ENCODE data around the gene CCNQ. TPM values are rescaled to one million over a fixed set of nuclear protein-coding genes. Genes with fewer than 3 reads are reported as not detected.

Gene CCNQ
- total and polyA plus RNA-seq, 2 donors (not counting 3 experiments of a cell fraction or from before 2014, with no cell fraction given): 21.3 to 37.0 TPM

DNA sequence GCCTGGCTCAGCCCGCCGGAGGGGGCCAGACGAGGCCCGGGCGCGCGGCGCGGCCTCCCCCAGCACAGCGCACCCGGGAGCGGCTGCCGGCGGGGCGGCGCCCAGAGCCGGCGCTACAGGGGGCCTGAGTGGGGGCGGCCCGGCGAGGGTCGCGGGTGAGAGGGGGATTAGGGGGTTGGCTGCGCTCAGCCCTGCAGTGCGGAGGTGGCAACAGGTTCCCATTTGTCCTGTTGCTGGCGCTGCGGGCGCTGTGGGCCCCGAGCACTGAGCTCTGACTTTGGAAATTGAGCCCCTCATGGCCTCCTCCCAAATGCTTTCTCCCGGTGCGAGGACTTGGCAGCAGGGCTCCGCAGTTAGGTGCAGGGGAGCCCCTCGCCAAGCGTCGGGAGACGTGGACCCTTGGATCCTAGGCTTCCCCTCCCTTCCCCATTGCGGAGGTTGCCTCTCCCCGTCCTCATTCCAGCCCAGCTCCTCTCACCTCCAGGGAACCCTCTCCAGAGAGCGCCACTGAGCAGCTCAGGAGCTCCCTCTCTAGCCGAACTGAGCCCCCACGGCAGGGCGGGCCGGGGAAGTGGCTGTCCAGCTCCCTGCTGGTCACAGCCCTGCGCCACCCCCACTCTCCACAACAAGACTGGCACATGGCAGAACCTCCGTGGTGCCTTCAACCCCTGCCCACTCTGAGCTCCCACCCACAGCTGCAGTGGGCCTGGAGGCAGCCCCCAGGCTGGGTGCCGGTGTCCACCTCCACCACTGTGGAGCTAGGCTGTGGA lies 45.6 kb upstream of the CCNQ start:
- no peak overlapping the region for H2AFZ ChIP-seq (ENCODE audit: low read depth, low read length)
- intact Hi-C loops (cut with micrococcal nuclease): no loop called here
- H3K4me2 ChIP-seq (ENCODE audit: insufficient read depth, low read length): no peak overlapping the region
- TF ChIP-seq, protein P1, sequence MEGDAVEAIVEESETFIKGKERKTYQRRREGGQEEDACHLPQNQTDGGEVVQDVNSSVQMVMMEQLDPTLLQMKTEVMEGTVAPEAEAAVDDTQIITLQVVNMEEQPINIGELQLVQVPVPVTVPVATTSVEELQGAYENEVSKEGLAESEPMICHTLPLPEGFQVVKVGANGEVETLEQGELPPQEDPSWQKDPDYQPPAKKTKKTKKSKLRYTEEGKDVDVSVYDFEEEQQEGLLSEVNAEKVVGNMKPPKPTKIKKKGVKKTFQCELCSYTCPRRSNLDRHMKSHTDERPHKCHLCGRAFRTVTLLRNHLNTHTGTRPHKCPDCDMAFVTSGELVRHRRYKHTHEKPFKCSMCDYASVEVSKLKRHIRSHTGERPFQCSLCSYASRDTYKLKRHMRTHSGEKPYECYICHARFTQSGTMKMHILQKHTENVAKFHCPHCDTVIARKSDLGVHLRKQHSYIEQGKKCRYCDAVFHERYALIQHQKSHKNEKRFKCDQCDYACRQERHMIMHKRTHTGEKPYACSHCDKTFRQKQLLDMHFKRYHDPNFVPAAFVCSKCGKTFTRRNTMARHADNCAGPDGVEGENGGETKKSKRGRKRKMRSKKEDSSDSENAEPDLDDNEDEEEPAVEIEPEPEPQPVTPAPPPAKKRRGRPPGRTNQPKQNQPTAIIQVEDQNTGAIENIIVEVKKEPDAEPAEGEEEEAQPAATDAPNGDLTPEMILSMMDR (IDR thresholded peaks at IDR 0.05; ENCODE audit: extremely low read depth in 1 of 2, insufficient read depth in 1 of 2, low read depth in 1 of 2, low read length in 2 of 2): no peak
- peak; percentile 70 for TF ChIP-seq EZH2 (IDR thresholded peaks at IDR 0.05; ENCODE audit: borderline replicate concordance, low read depth, low read length, severe bottlenecking)
- no peak overlapping the region for H3K4me3 ChIP-seq (replicated peaks in 1 of 3; ENCODE audit: insufficient read depth in 1 of 3, low read depth in 1 of 3, low read length in 3 of 3)
- no peak overlapping the region for H3K27ac ChIP-seq (ENCODE audit: insufficient read depth, low read depth, low read length)
- H3K9me3 ChIP-seq (replicated peaks; ENCODE audit: control insufficient read depth, insufficient read depth, low read length): no peaks in the 10 kb centered on the region
- H3K27me3 ChIP-seq (ENCODE audit: control insufficient read depth in 2 of 2, insufficient read depth in 2 of 2, low read length in 2 of 2): peaks cover 57 to 61% of the 10 kb centered on the region in 2 experiments
- no TSS peak for BruUV-seq (replicated peaks)
- DNase-seq (ENCODE audit: low read depth, low spot score) (no peak), FAIRE-seq (peak; percentile 37)
- no peaks in the 10 kb centered on the region for H3K4me1 ChIP-seq (ENCODE audit: control insufficient read depth, extremely low read depth, insufficient read depth, low read length)
- no peaks in the 10 kb centered on the region for H3K79me2 ChIP-seq (ENCODE audit: control insufficient read depth, insufficient read depth, low read length)
- dilution Hi-C loops (cut with MboI; ENCODE audit: extremely low pct_ligation_motif_present, low sequenced_read_pairs): no loop called here
- H3K9ac ChIP-seq (replicated peaks; ENCODE audit: extremely low read depth, insufficient read depth, low read length): no peak overlapping the region
- no peaks in the 10 kb centered on the region for H3K36me3 ChIP-seq (ENCODE audit: control insufficient read depth in 2 of 2, extremely low read depth in 1 of 2, insufficient read depth in 2 of 2, low read length in 2 of 2)
- H3K9me1 ChIP-seq (replicated peaks; ENCODE audit: control insufficient read depth, extremely low read depth, insufficient read depth, low read length): no peaks in the 10 kb centered on the region
- CTCF ChIA-PET: interaction anchor here (0.7 to 1.8 kb wide), 8 partner anchors 8 to 105 kb away, joined by 3 to 10 read pairs (median 4); no protein-coding TSS in a partner anchor
- POLR2A ChIA-PET: no interaction called here
- H4K20me1 ChIP-seq (replicated peaks; ENCODE audit: control insufficient read depth, extremely low read depth, insufficient read depth, low read length): no peaks in the 10 kb centered on the region
